Keratinocyte (primary cell): ENCODE results near the gene C15orf39.

Experiments
- CTCF ChIP-seq, 3 experiments: IDR thresholded peaks in 1 of 3; conservative IDR thresholded peaks in 1 of 3; optimal IDR thresholded peaks in 1 of 3; 2 replicates in 2 of 3; 3 replicates in 1 of 3; pipeline versions ENCODE3 to v1.5.1; 2011; ENCODE audit warnings: low read length in 3 of 3, mild to moderate bottlenecking in 3 of 3, moderate library complexity in 2 of 3, control low read depth in 1 of 3, inconsistent platforms in 1 of 3; ENCODE audit not compliant: insufficient read depth in 2 of 3; ENCODE audit errors: extremely low read depth in 1 of 3
- EZH2 ChIP-seq: IDR thresholded peaks from one replicate; pipeline ENCODE4 v1.6.1; 2012; ENCODE audit warnings: inconsistent platforms, mild to moderate bottlenecking, low read length, moderate library complexity

- TF ChIP-seq CTCF (optimal IDR thresholded peaks at IDR 0.05 in 1 of 3, IDR thresholded peaks at IDR 0.05 in 1 of 3, conservative IDR thresholded peaks at IDR 0.05 in 1 of 3; ENCODE audit: extremely low read depth in 1 of 3, insufficient read depth in 2 of 3, low read length in 3 of 3) (no peak), EZH2 (no peak)
These were observed 3.3 kb downstream of the C15orf39 start for GRCh38 chr15:75205064-75205395.
